Nephron (organoid): ENCODE data around the gene CDH4.

Experiments used
- H3K27ac Mint-ChIP-seq, 3 experiments: 2 replicates each; pipeline ENCODE4 v1.8.0; 2020; ENCODE audit warnings: mixed read lengths in 3 of 3, mild to moderate bottlenecking in 2 of 3, moderate library complexity in 1 of 3
- H3K27me3 Mint-ChIP-seq: 2 replicates; pipeline ENCODE4 v1.8.0; 2021; ENCODE audit warnings: low read depth, mild to moderate bottlenecking, moderate library complexity, mixed read lengths
- H3K36me3 Mint-ChIP-seq: 2 replicates; pipeline ENCODE4 v1.8.0; 2020; ENCODE audit warnings: low read depth, mixed read lengths
- H3K4me1 Mint-ChIP-seq: 2 replicates; pipeline ENCODE4 v1.8.0; 2020; ENCODE audit warnings: mixed read lengths
- H3K4me3 Mint-ChIP-seq, 3 experiments: 2 replicates each; pipeline ENCODE4 v1.8.0; 2020; ENCODE audit warnings: mild to moderate bottlenecking in 3 of 3, mixed read lengths in 3 of 3, moderate library complexity in 2 of 3
- H3K9me3 Mint-ChIP-seq: 2 replicates; pipeline ENCODE4 v1.8.0; 2020; ENCODE audit warnings: mixed read lengths
- TF ChIP-seq, protein P1 (sequence below), 3 experiments: fragments of 200-600 bp; sonication (generic); IDR thresholded peaks; one replicate each; pipeline ENCODE4 v1.5.0; 2021; ENCODE audit warnings: antibody characterized with exemption in 3 of 3; ENCODE audit not compliant: unreplicated experiment in 3 of 3

CDH4 gene

DNA sequence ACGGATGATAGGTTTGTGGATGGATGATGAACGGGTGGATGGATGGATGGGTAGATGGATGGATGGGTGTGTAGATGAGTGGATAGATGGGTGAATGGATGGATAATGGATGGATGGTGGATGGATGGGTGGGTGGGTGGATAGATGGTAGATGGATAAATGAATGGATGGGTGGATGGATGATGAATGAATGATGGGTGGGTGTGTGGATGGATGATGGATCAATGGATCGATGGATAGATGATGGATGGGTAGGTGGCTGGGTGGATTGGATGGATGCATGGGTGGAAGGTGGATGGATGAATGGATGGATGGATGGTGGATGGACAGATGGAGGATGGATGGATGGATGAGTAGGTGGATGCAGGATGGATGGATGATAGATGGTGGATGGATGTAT lies 419.5 kb downstream of the CDH4 start:
- H3K27me3 Mint-ChIP-seq = peaks cover 27% of the 10 kb centered on the region
- no peaks in the 10 kb centered on the region for H3K36me3 Mint-ChIP-seq
- H3K9me3 Mint-ChIP-seq = no peaks in the 10 kb centered on the region
- H3K4me3 Mint-ChIP-seq = no peak overlapping the region
- no peaks in the 10 kb centered on the region for H3K4me1 Mint-ChIP-seq
- H3K27ac Mint-ChIP-seq = no peak overlapping the region
- TF ChIP-seq, protein P1, sequence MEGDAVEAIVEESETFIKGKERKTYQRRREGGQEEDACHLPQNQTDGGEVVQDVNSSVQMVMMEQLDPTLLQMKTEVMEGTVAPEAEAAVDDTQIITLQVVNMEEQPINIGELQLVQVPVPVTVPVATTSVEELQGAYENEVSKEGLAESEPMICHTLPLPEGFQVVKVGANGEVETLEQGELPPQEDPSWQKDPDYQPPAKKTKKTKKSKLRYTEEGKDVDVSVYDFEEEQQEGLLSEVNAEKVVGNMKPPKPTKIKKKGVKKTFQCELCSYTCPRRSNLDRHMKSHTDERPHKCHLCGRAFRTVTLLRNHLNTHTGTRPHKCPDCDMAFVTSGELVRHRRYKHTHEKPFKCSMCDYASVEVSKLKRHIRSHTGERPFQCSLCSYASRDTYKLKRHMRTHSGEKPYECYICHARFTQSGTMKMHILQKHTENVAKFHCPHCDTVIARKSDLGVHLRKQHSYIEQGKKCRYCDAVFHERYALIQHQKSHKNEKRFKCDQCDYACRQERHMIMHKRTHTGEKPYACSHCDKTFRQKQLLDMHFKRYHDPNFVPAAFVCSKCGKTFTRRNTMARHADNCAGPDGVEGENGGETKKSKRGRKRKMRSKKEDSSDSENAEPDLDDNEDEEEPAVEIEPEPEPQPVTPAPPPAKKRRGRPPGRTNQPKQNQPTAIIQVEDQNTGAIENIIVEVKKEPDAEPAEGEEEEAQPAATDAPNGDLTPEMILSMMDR (IDR thresholded peaks at IDR 0.05; ENCODE audit: unreplicated experiment in 3 of 3) = no peak

DNA sequence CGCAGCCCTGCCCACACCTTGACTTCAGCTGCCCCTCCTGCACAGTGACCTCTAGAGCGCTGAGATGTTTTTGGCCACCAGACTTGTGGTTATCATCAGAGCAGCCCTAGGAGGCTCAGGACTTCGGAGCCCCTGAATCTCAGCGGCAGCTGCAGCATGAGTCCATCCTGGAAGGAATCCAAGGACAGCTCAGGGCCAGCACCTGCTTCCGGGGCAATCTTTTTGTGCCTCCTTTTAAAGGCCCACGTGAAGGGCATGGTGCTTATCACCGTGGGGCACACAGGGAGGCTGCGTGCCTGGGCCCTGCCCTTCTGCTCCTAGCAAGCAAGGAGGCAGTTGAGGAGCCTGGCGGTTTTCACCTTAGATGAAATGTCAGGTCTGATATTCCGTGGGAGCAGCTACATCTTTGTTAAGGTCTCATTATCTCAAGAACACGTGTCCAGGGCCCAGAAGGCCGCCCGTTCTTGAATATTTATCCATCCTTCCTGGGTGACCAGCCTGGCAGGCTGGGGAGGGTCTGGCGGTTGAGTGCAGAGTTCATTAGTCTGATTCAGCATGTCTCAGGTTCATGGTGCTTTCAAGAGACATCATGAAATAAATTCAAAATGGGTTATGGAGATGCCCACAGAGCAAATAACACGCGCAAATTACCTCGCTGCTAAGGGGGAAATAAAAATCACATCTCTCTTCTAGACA lies 421.2 kb downstream of the CDH4 start:
- TF ChIP-seq, protein P1 (IDR thresholded peaks at IDR 0.05; ENCODE audit: unreplicated experiment in 3 of 3) = no peak
- no peak overlapping the region for H3K27ac Mint-ChIP-seq
- no peaks in the 10 kb centered on the region for H3K4me1 Mint-ChIP-seq
- peaks cover 18% of the 10 kb centered on the region for H3K27me3 Mint-ChIP-seq
- no peaks in the 10 kb centered on the region for H3K9me3 Mint-ChIP-seq
- H3K4me3 Mint-ChIP-seq = no peak overlapping the region
- no peaks in the 10 kb centered on the region for H3K36me3 Mint-ChIP-seq

DNA sequence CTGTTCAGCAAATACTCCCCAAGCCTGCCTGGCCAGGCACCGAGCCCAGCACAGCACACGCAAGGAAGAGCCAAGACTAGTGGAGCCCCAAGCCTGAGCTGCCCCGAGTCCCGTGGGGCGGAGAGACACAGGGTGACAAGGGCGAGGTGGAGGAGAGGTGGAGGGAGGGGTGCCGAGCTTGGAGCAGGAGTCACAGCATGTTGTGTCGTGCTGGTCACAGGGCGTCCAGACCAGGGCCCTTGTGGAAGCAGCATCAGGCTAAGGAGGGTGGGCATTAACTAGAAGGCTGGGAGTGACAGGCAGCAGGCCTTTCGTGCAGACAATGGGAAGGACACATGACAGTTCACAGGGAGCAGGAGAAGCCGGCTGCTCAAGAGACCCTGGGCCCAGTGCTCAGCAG lies 422.1 kb downstream of the CDH4 start:
- peaks cover 19% of the 10 kb centered on the region for H3K27me3 Mint-ChIP-seq

DNA sequence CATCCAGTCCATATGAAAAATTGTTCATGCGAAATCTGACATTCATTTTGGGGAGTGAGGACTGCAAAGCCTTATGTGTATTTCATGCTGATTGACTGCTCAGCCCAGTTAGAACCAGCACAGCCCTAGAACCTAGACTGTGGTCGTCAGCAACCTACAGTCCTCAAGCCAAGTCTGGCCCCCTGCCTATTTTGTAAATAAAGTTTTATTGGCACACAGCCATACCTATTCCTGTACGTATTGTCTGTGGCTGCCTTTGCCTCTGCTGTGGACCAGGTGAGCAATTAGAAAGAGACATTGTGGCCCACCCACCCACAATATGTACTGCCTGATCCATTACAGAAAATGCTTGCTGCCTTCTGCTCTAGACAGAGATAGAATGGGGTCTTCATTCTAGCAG lies 422.6 kb downstream of the CDH4 start:
- Mint-ChIP-seq H3K27ac (no peak overlapping the region), H3K4me3 (no peak overlapping the region), H3K4me1 (no peaks in the 10 kb centered on the region), H3K36me3 (no peaks in the 10 kb centered on the region), H3K9me3 (no peaks in the 10 kb centered on the region), H3K27me3 (peaks cover 16% of the 10 kb centered on the region)
- TF ChIP-seq, protein P1 (IDR thresholded peaks at IDR 0.05; ENCODE audit: unreplicated experiment in 3 of 3) = no peak

More for the DNA sequence above, 422.1 kb downstream of the CDH4 start:
- H3K36me3 Mint-ChIP-seq = no peaks in the 10 kb centered on the region
- H3K9me3 Mint-ChIP-seq = no peaks in the 10 kb centered on the region
- no peaks in the 10 kb centered on the region for H3K4me1 Mint-ChIP-seq
- H3K27ac Mint-ChIP-seq = no peak overlapping the region
- H3K4me3 Mint-ChIP-seq = no peak overlapping the region
- TF ChIP-seq, protein P1 (IDR thresholded peaks at IDR 0.05; ENCODE audit: unreplicated experiment in 3 of 3) = no peak

DNA sequence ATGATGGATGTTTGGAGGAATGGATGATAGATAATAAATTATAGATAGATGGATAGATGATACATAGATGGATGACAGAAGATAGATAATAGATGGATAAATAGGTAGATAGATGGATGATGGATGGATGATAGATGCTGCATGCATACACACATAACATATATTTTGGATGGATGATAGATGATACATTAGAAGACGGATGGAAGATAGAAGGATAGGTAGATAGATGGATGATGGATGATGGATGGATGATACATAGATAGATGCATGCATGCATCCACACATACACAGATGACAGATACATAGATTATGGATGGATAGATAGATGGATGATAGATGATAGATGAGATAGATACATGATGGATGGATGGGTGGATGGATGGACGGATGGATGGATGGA lies 425.9 kb downstream of the CDH4 start:
- no peak overlapping the region for H3K27ac Mint-ChIP-seq
- no peaks in the 10 kb centered on the region for H3K36me3 Mint-ChIP-seq
- no peaks in the 10 kb centered on the region for H3K9me3 Mint-ChIP-seq
- TF ChIP-seq, protein P1 (IDR thresholded peaks at IDR 0.05; ENCODE audit: unreplicated experiment in 3 of 3) = no peak
- no peaks in the 10 kb centered on the region for H3K4me1 Mint-ChIP-seq
- H3K4me3 Mint-ChIP-seq = no peak overlapping the region
- H3K27me3 Mint-ChIP-seq = peaks cover 25% of the 10 kb centered on the region

DNA sequence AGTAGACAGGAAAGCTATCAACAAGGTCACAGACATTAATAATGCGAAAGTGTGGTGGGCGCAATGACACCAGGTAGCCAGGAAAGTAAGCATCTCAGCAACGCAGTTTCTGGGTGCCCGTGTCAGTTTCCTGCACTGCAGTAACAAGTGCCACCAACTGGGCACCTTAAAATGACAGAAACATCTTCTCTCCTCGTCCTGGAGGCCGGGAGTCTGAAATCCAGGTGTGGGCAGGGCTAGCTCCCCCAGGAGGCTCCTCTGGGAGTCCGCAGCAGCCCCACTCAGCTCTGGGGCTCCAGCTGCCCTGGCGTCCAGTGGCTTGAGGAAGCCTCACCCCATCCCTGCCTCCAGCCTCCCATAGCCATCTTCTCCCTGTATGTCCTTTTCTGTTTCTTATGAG lies 426.4 kb downstream of the CDH4 start:
- H3K4me3 Mint-ChIP-seq = no peak overlapping the region
- no peaks in the 10 kb centered on the region for H3K9me3 Mint-ChIP-seq
- no peaks in the 10 kb centered on the region for H3K4me1 Mint-ChIP-seq
- H3K27me3 Mint-ChIP-seq = peaks cover 30% of the 10 kb centered on the region
- H3K27ac Mint-ChIP-seq = no peak overlapping the region
- TF ChIP-seq, protein P1 (IDR thresholded peaks at IDR 0.05; ENCODE audit: unreplicated experiment in 3 of 3) = no peak
- no peaks in the 10 kb centered on the region for H3K36me3 Mint-ChIP-seq
